ENCODE results near the gene CCDC15.
"Not testable (repeated sequence)": the region's sequence is repeated elsewhere in the genome, so short reads cannot be mapped to it uniquely, and the experiment has no call there.

Gene CCDC15

GRCh38 chr11:124950601-124951330 is 3.2 kb upstream of the CCDC15 start:
- ATAC-seq (replicated peaks; ENCODE audit: extremely low read depth, poor library complexity, severe bottlenecking) (peak; percentile 49), DNase-seq (ENCODE audit: low spot score in 2 of 2) (no peak)
- Mint-ChIP-seq H3K9me3 (peaks cover 9% of the 10 kb centered on the region), H3K4me1 (peaks cover 6% of the 10 kb centered on the region), H3K36me3 (ENCODE audit: insufficient read depth) (no peaks in the 10 kb centered on the region), H3K27me3 (no peaks in the 10 kb centered on the region), H3K4me3 (no peak overlapping the region), H3K27ac (ENCODE audit: low read depth) (no peak overlapping the region)

GRCh38 chr11:124951341-124951740 is 2.7 kb upstream of the CCDC15 start:
- Mint-ChIP-seq H3K4me3 (no peak overlapping the region), H3K9me3 (peaks cover 9% of the 10 kb centered on the region), H3K36me3 (ENCODE audit: insufficient read depth) (no peaks in the 10 kb centered on the region), H3K27ac (ENCODE audit: low read depth) (no peak overlapping the region), H3K27me3 (no peaks in the 10 kb centered on the region), H3K4me1 (peaks cover 6% of the 10 kb centered on the region)
- ATAC-seq (replicated peaks; ENCODE audit: extremely low read depth, poor library complexity, severe bottlenecking) (no peak), DNase-seq (ENCODE audit: low spot score in 2 of 2) (no peak)

GRCh38 chr11:124954590-124954955 is 571 bp downstream of the CCDC15 start:
- H3K36me3 Mint-ChIP-seq (ENCODE audit: insufficient read depth): no peaks in the 10 kb centered on the region
- H3K27me3 Mint-ChIP-seq: no peaks in the 10 kb centered on the region
- no peaks in the 10 kb centered on the region for H3K4me1 Mint-ChIP-seq
- ATAC-seq (replicated peaks; ENCODE audit: extremely low read depth, poor library complexity, severe bottlenecking): no peak
- no peak for DNase-seq (ENCODE audit: low spot score in 2 of 2)
- no peak overlapping the region for H3K4me3 Mint-ChIP-seq
- no peaks in the 10 kb centered on the region for H3K9me3 Mint-ChIP-seq
- H3K27ac Mint-ChIP-seq (ENCODE audit: low read depth): no peak overlapping the region

GRCh38 chr11:124955035-124955434 is 1.0 kb downstream of the CCDC15 start:
- H3K27ac Mint-ChIP-seq (ENCODE audit: low read depth): no peak overlapping the region
- H3K4me1 Mint-ChIP-seq: no peaks in the 10 kb centered on the region
- no peaks in the 10 kb centered on the region for H3K27me3 Mint-ChIP-seq
- no peaks in the 10 kb centered on the region for H3K9me3 Mint-ChIP-seq
- ATAC-seq (replicated peaks; ENCODE audit: extremely low read depth, poor library complexity, severe bottlenecking) (no peak), DNase-seq (ENCODE audit: low spot score in 2 of 2) (no peak)
- H3K36me3 Mint-ChIP-seq (ENCODE audit: insufficient read depth): no peaks in the 10 kb centered on the region
- H3K4me3 Mint-ChIP-seq: no peak overlapping the region

- ATAC-seq (replicated peaks; ENCODE audit: extremely low read depth, poor library complexity, severe bottlenecking) (peak; percentile 86), DNase-seq (ENCODE audit: low spot score in 2 of 2) (no peak)
Observed at GRCh38 chr11:124961972-124962609, 8.1 kb downstream of the CCDC15 start.

DNA sequence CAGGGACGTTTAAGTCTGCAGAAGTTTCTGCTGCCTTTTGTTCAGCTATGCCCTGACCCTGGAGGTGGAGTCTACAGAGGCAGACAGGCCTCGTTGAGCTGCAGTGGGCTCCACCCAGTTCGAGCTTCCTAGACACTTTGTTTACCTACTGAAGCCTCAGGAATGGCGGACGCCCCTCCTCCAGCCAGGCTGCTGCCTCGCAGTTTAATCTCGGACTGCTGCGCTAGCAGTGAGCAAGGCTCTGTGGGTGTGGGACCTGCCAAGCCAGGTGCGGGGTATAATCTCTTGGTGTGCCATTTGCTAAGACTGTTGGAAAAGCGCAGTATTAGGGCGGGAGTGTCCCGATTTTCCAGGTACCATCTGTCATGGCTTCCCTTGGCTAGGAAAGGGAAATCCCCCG is 14.2 kb downstream of the CCDC15 start:
- not testable (repeated sequence) for H3K4me3 Mint-ChIP-seq; DNase-seq (ENCODE audit: low spot score in 2 of 2); H3K36me3 Mint-ChIP-seq (ENCODE audit: insufficient read depth); ATAC-seq (replicated peaks; ENCODE audit: extremely low read depth, poor library complexity, severe bottlenecking); H3K27ac Mint-ChIP-seq (ENCODE audit: low read depth); H3K27me3 Mint-ChIP-seq; H3K9me3 Mint-ChIP-seq; H3K4me1 Mint-ChIP-seq

More at GRCh38 chr11:124961972-124962609, 8.1 kb downstream of the CCDC15 start:
- Mint-ChIP-seq H3K36me3 (ENCODE audit: insufficient read depth) (peaks cover 2% of the 10 kb centered on the region), H3K4me1 (no peaks in the 10 kb centered on the region), H3K27ac (ENCODE audit: low read depth) (no peak overlapping the region), H3K4me3 (no peak overlapping the region), H3K27me3 (no peaks in the 10 kb centered on the region), H3K9me3 (no peaks in the 10 kb centered on the region)

DNA sequence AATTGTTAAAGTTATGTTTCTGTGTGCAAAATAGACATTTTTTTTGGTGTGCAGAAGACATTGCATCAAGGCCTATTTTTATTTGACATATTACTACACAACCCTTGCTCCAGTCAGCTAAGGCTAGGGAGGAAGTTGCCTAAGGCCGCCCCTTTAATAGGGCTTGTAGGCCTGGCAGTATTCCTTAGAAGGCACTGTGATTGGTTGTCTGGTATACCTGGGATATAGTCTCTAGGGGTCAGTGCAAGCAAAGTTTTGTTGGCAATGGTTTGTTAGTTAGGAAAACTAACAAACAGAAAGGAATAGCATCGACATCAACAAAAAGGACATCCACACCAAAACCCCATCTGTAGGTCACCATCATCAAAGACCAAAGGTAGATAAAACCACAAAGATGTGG is 16.9 kb downstream of the CCDC15 start:
- no peak for ATAC-seq (replicated peaks; ENCODE audit: extremely low read depth, poor library complexity, severe bottlenecking)
- H3K4me1 Mint-ChIP-seq: no peaks in the 10 kb centered on the region
- no peaks in the 10 kb centered on the region for H3K9me3 Mint-ChIP-seq
- peaks cover 2% of the 10 kb centered on the region for H3K36me3 Mint-ChIP-seq (ENCODE audit: insufficient read depth)
- no peak overlapping the region for H3K4me3 Mint-ChIP-seq
- no peaks in the 10 kb centered on the region for H3K27me3 Mint-ChIP-seq
- no peak for DNase-seq (ENCODE audit: low spot score in 2 of 2)
- no peak overlapping the region for H3K27ac Mint-ChIP-seq (ENCODE audit: low read depth)

- no peak overlapping the region for H3K4me3 Mint-ChIP-seq
Observed at GRCh38 chr11:124971810-124972209, 17.8 kb downstream of the CCDC15 start.

GRCh38 chr11:124976531-124976930 is 22.5 kb downstream of the CCDC15 start:
- Mint-ChIP-seq H3K9me3 (peaks cover 17% of the 10 kb centered on the region), H3K4me3 (no peak overlapping the region), H3K27me3 (no peaks in the 10 kb centered on the region), H3K27ac (ENCODE audit: low read depth) (no peak overlapping the region), H3K4me1 (no peaks in the 10 kb centered on the region), H3K36me3 (ENCODE audit: insufficient read depth) (peaks cover 4% of the 10 kb centered on the region)
- ATAC-seq (replicated peaks; ENCODE audit: extremely low read depth, poor library complexity, severe bottlenecking) (no peak), DNase-seq (ENCODE audit: low spot score in 2 of 2) (no peak)

More at GRCh38 chr11:124971810-124972209, 17.8 kb downstream of the CCDC15 start:
- Mint-ChIP-seq H3K36me3 (ENCODE audit: insufficient read depth) (peaks cover 2% of the 10 kb centered on the region), H3K4me1 (no peaks in the 10 kb centered on the region), H3K27ac (ENCODE audit: low read depth) (no peak overlapping the region), H3K9me3 (no peaks in the 10 kb centered on the region), H3K27me3 (no peaks in the 10 kb centered on the region)
- DNase-seq (ENCODE audit: low spot score in 2 of 2) (no peak), ATAC-seq (replicated peaks; ENCODE audit: extremely low read depth, poor library complexity, severe bottlenecking) (no peak)

DNA sequence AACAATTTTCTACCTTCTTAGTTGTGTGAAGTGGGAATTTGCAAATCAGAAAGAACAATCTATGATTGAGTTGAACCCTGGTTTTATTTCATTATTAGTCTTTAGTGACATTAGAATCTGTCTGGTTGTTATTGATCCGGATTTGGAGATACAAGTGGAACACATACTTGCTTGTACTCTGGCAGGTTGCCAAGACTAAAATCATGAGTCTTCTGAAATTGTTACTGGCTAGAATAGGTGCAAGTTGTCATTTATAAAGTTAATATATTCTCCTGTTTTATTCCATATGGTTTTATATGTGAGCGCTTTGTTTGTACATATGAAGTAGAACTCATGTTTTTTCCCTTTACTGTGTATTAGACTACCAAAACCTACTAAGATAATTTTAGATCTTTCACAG is 23.0 kb downstream of the CCDC15 start:
- H3K9me3 Mint-ChIP-seq: peaks cover 17% of the 10 kb centered on the region
- H3K27ac Mint-ChIP-seq (ENCODE audit: low read depth): no peak overlapping the region
- no peak for DNase-seq (ENCODE audit: low spot score in 2 of 2)
- H3K36me3 Mint-ChIP-seq (ENCODE audit: insufficient read depth): peaks cover 4% of the 10 kb centered on the region
- ATAC-seq (replicated peaks; ENCODE audit: extremely low read depth, poor library complexity, severe bottlenecking): no peak
- no peak overlapping the region for H3K4me3 Mint-ChIP-seq
- no peaks in the 10 kb centered on the region for H3K27me3 Mint-ChIP-seq
- H3K4me1 Mint-ChIP-seq: no peaks in the 10 kb centered on the region

DNA sequence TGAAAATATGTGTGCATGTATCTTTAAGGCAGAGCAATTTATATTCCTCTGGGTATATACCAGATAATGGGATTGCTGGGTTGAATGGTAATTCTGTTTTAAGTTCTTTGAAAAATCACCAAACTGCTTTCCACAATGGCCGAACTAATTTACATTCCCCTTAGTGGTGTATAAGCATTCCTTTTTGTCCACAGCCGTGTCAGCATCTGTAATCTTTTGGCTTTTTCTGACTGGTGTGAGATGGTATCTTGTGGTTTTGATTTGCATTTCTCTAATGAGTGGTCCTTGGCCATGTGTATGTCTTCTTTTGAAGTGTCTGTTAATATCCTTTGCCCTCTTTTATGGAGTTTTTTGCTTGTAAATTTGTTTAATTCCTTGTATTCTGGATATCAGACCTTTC is 24.3 kb downstream of the CCDC15 start:
- Mint-ChIP-seq H3K36me3 (ENCODE audit: insufficient read depth) (peaks cover 3% of the 10 kb centered on the region), H3K4me3 (no peak overlapping the region), H3K27me3 (no peaks in the 10 kb centered on the region), H3K9me3 (peaks cover 25% of the 10 kb centered on the region), H3K4me1 (no peaks in the 10 kb centered on the region), H3K27ac (ENCODE audit: low read depth) (no peak overlapping the region)
- no peak for DNase-seq (ENCODE audit: low spot score in 2 of 2)
- no peak for ATAC-seq (replicated peaks; ENCODE audit: extremely low read depth, poor library complexity, severe bottlenecking)

DNA sequence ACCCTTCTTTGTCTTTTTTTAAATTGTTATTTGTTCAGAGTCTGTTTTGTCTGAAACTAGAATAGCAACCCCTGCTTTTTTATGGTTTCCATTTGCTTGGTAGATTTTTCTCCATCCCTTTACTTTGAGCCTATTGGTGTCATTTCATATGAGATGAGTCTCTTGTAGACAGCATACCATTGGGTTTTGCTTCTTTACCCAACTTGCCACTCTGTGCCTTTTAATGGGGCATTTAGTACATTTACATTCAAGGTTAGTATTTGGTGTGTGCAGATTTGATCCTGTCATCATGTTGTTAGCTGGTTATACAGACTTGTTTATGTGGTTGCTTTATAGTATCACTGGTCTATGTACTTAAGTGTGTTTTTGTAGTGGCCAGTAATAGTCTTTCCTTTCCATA is 28.0 kb downstream of the CCDC15 start:
- Mint-ChIP-seq H3K36me3 (ENCODE audit: insufficient read depth) (peaks cover 2% of the 10 kb centered on the region), H3K27ac (ENCODE audit: low read depth) (no peak overlapping the region), H3K27me3 (no peaks in the 10 kb centered on the region), H3K9me3 (peaks cover 25% of the 10 kb centered on the region), H3K4me3 (no peak overlapping the region), H3K4me1 (no peaks in the 10 kb centered on the region)
- ATAC-seq (replicated peaks; ENCODE audit: extremely low read depth, poor library complexity, severe bottlenecking) (no peak), DNase-seq (ENCODE audit: low spot score in 2 of 2) (no peak)
